NCI-H1092 treated with DMSO at 0.1 percent for 48 hours (cell line): ENCODE data around the gene LRRC2.

ENCODE experiments used
- DNase-seq: peaks from one replicate; lab custom pipeline; 2025; lab: John Stamatoyannopoulos, UW

Gene LRRC2

GRCh38 chr3:46477756-46478155 is 88.3 kb downstream of the LRRC2 start:
- no peak for DNase-seq

DNA sequence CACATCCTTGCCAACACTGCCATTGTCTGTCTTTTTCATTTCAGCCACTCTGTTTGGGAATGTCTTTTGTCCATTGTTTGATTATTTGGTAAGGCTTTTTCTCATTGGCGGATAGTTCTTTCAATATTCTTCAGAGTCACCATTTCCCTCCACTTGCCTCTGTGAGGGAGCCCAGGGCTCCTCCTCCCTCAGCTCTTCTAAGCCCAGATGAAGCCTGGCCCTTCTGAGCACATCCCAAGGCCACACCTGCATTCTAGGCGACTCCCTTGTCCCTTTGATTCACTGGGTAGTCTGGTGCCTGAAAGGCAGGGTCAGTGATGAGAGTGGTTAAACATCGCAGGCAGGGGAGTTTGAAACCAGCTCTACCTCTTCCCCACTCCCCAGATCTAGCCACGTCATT is 89.0 kb downstream of the LRRC2 start:
- DNase-seq = no peak

GRCh38 chr3:46472736-46473135 is 93.4 kb downstream of the LRRC2 start:
- no peak for DNase-seq

GRCh38 chr3:46471371-46471914 is 94.7 kb downstream of the LRRC2 start:
- no peak for DNase-seq

DNA sequence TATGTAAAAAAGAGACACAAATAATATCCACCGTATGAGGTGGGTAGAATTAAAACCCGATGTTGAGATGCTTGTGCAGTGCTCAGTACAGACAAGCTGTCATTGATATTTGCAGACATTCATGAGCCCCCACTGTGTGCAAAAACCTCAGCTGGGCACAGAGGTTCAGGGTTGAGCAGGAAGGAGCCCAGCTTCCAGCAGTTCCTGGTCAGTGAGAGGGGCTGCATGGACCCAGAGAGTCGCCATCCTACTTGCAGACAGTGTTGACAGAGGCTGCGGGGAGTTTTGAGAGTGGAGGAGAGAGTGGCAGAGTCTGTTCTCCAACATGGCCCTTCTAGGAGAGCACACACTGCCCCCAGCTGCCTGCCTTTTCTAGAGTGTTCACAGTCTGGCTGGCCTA is 95.3 kb downstream of the LRRC2 start:
- DNase-seq = no peak

DNA sequence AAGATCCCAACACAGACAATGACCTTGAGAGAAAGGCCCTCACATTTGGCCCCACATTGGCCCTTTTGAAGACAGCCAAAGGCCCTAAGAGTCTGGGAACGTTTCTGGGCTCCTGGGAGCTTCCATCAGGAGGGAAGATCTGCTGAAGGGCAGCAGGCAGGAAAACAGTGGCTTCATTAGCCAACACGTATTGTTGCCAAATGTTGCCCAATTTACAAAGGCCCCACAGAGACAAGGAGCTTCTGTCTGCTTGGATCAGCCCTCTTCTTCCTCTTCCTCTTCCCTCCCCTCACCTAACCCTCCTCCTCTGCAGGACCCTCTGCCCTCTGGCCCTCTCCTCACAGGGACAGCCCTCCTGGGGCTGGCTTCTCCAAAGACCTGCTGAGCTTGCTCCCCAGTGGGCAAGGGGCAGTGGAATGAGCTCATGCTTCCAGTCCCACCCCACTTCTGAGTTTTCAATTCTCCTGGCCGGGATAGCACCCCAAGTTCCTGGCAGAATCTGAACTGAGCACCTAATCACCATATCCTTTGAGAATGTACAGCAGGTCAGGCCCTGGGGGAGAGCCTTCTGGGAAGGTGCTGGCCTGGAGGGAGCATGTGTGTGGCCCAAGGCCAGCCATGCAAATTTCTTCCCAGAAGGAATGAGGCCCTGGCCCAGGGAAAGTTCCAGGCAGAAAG is 96.3 kb downstream of the LRRC2 start:
- no peak for DNase-seq

- DNase-seq = no peak
These were observed 97.1 kb downstream of the LRRC2 start for GRCh38 chr3:46468753-46469600.

- no peak for DNase-seq
These were observed 98.5 kb downstream of the LRRC2 start for GRCh38 chr3:46467562-46467961.

DNA sequence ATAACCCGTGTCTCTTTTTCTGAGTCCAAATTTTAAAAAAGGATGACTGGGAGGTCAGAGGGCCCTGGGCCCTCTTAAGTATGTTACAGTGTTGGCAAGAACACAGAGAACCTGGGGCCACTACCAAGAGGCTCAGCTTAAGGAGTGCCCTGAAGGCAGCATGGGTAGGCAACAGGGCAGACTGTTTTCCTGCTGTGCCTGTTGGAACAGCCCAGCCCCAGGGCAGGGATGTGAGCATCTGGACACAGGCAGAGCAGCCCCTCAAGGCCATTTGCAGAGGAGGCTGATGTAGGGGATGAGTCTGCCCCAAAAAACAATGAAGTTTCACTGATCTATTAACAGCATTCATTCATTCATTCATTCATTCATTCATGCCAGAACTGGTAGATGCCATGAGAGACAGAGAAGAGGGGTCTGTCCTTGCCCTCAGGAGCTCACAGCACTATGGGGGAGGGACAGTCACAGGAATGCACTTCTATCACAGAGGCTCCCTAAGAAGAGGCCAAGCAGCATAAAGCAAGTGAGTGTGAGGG is 99.2 kb downstream of the LRRC2 start:
- no peak for DNase-seq

GRCh38 chr3:46466273-46466672 is 99.8 kb downstream of the LRRC2 start:
- peak; percentile 4 for DNase-seq
